ENCODE data around the gene PDE10A.

DNA sequence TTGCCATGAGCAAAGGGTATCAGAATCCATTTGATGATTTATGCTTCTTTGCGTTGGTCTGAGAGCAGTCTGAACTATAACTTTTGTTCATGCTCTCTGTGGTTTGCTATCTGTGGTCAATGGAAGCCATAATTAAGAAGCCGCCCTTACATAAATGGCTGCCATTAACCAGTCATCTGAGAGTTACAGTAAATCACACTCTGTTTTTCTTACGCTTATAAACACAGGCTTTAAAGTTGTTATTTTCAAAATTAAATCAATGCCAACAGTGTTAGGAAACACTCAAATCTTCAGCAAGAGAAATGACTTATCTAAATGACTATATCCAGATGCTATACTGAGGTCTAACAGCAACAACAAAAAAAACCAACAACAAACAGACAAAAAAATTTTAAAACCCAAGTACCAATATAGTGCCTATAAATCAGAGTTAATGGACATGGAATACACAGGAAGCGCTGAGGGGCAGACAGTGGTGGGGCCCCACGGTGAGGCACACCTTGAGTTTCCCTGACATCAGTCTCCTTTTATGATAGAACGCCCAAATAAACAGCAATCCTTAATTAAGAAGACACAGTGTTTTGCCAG, 245.7 kb downstream of the PDE10A start:
- TF ChIP-seq, protein P1, sequence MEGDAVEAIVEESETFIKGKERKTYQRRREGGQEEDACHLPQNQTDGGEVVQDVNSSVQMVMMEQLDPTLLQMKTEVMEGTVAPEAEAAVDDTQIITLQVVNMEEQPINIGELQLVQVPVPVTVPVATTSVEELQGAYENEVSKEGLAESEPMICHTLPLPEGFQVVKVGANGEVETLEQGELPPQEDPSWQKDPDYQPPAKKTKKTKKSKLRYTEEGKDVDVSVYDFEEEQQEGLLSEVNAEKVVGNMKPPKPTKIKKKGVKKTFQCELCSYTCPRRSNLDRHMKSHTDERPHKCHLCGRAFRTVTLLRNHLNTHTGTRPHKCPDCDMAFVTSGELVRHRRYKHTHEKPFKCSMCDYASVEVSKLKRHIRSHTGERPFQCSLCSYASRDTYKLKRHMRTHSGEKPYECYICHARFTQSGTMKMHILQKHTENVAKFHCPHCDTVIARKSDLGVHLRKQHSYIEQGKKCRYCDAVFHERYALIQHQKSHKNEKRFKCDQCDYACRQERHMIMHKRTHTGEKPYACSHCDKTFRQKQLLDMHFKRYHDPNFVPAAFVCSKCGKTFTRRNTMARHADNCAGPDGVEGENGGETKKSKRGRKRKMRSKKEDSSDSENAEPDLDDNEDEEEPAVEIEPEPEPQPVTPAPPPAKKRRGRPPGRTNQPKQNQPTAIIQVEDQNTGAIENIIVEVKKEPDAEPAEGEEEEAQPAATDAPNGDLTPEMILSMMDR (conservative IDR thresholded peaks at IDR 0.05): no peak
- no peak for TF ChIP-seq ZFX (IDR thresholded peaks at IDR 0.05)
